ENCODE measurements around the gene MISP3.

Gene MISP3

DNA sequence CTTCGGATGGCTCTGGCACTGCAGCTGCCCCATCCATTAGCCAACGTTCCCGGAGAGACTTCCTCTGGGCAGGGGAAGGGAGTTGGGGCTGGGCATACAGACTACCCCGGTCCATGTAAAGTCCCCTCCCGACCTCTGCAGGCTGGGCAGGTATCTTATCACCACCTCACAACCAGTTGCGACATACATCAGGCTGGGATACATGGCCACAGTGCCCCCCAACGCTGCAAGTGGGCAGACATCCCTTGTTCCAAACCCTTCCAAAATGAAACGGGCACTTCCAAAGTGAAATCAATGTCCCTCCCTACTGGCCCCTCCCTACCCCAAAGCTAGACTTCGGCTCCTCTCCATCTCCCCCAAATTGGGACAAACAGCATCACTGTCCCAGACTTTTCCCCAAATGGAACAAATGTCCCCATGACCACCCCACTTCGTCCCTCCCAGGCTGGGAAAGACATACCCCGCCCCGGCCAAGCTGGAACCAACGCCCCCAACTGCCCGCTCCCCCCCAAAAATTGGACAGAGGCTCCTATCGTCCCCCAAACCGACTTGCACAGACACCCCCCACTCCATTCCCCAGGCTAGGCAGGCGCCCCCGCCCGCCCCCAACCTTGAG is 15.7 kb upstream of the MISP3 start:
- peak; percentile 8 for ATAC-seq

GRCh38 chr19:14058182-14059092 is 14.1 kb upstream of the MISP3 start:
- TF ChIP-seq TOX (CRISPR knock-in tag; IDR thresholded peaks at IDR 0.05; ENCODE audit: borderline replicate concordance) (no peak), PATZ1 (CRISPR knock-in tag; IDR thresholded peaks at IDR 0.05; ENCODE audit: borderline replicate concordance) (no peak), ZFP3 (CRISPR knock-in tag; IDR thresholded peaks at IDR 0.05) (no peak), ZNF565 (CRISPR knock-in tag; conservative IDR thresholded peaks at IDR 0.05; ENCODE audit: low read depth) (no peak), PPARA (CRISPR knock-in tag; IDR thresholded peaks at IDR 0.05; ENCODE audit: borderline replicate concordance) (no peak), POU6F1 (CRISPR knock-in tag; IDR thresholded peaks at IDR 0.05; ENCODE audit: borderline replicate concordance, low read depth) (no peak), ZNF70 (CRISPR knock-in tag; IDR thresholded peaks at IDR 0.05) (no peak), ARNTL (CRISPR knock-in tag; IDR thresholded peaks at IDR 0.05; ENCODE audit: borderline replicate concordance, low read depth) (no peak), ESRRG (CRISPR knock-in tag; IDR thresholded peaks at IDR 0.05) (no peak), RARB (CRISPR knock-in tag; IDR thresholded peaks at IDR 0.05) (no peak), ZNF8 (CRISPR knock-in tag; IDR thresholded peaks at IDR 0.05) (no peak)
- TF ChIP-seq, protein P1, sequence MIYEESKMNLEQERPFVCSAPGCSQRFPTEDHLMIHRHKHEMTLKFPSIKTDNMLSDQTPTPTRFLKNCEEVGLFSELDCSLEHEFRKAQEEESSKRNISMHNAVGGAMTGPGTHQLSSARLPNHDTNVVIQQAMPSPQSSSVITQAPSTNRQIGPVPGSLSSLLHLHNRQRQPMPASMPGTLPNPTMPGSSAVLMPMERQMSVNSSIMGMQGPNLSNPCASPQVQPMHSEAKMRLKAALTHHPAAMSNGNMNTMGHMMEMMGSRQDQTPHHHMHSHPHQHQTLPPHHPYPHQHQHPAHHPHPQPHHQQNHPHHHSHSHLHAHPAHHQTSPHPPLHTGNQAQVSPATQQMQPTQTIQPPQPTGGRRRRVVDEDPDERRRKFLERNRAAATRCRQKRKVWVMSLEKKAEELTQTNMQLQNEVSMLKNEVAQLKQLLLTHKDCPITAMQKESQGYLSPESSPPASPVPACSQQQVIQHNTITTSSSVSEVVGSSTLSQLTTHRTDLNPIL (CRISPR knock-in tag; IDR thresholded peaks at IDR 0.05; ENCODE audit: low read depth) = no peak
- TF ChIP-seq, protein P2, sequence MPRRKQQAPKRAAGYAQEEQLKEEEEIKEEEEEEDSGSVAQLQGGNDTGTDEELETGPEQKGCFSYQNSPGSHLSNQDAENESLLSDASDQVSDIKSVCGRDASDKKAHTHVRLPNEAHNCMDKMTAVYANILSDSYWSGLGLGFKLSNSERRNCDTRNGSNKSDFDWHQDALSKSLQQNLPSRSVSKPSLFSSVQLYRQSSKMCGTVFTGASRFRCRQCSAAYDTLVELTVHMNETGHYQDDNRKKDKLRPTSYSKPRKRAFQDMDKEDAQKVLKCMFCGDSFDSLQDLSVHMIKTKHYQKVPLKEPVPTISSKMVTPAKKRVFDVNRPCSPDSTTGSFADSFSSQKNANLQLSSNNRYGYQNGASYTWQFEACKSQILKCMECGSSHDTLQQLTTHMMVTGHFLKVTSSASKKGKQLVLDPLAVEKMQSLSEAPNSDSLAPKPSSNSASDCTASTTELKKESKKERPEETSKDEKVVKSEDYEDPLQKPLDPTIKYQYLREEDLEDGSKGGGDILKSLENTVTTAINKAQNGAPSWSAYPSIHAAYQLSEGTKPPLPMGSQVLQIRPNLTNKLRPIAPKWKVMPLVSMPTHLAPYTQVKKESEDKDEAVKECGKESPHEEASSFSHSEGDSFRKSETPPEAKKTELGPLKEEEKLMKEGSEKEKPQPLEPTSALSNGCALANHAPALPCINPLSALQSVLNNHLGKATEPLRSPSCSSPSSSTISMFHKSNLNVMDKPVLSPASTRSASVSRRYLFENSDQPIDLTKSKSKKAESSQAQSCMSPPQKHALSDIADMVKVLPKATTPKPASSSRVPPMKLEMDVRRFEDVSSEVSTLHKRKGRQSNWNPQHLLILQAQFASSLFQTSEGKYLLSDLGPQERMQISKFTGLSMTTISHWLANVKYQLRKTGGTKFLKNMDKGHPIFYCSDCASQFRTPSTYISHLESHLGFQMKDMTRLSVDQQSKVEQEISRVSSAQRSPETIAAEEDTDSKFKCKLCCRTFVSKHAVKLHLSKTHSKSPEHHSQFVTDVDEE (CRISPR knock-in tag; IDR thresholded peaks at IDR 0.05) = no peak
- ATAC-seq = no peak

More for the DNA sequence above, 15.7 kb upstream of the MISP3 start:
- no peak for TF ChIP-seq PATZ1 (CRISPR knock-in tag; IDR thresholded peaks at IDR 0.05; ENCODE audit: borderline replicate concordance)

DNA sequence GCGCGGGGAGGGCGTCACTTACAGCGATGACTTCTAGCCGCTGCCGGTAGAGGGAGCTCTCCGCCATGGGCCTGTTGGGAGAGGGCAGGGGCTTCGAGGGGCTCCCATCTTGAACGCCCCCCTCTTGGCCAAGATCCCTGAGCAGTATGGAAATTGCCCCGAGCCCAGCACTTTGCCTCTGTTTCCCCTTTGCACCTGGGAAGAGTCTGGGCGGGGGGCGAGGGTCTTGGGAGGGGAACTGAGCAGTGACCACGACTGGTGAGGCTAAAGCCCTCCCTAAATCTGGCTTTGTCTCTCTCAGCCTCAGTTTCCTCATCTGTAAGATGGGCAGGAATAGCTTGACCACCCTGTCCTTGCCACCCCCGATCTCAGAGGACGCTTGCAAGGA is 13.5 kb upstream of the MISP3 start:
- TF ChIP-seq, protein P1 (CRISPR knock-in tag; IDR thresholded peaks at IDR 0.05; ENCODE audit: low read depth) = no peak
- TF ChIP-seq ZNF70 (CRISPR knock-in tag; IDR thresholded peaks at IDR 0.05) (no peak), ZNF565 (CRISPR knock-in tag; conservative IDR thresholded peaks at IDR 0.05; ENCODE audit: low read depth) (no peak), GLIS3 (CRISPR knock-in tag; IDR thresholded peaks at IDR 0.05) (no peak), SNAI2 (CRISPR knock-in tag; IDR thresholded peaks at IDR 0.05) (no peak)
- peak; percentile 24; the same call in 1 of the 3 replicates for ATAC-seq

Measured in SK-N-SH treated with all-trans-retinoic acid at 6 μM for 48 hours (cell line).